Astrocyte (in vitro differentiated cells and primary cell): ENCODE measurements around the gene PACRG.

ENCODE experiments used
- EZH2 ChIP-seq: IDR thresholded peaks from 2 replicates; pipeline ENCODE4 v1.6.1; 2012; ENCODE audit warnings: mild to moderate bottlenecking, low read length, inconsistent platforms; ENCODE audit not compliant: insufficient read depth
- TF ChIP-seq, protein P1 (sequence below): IDR thresholded peaks from 2 replicates; pipeline ENCODE4 v1.5.1; 2011; ENCODE audit warnings: low read depth, mild to moderate bottlenecking, inconsistent platforms, low read length, moderate library complexity; ENCODE audit not compliant: insufficient read depth

DNA sequence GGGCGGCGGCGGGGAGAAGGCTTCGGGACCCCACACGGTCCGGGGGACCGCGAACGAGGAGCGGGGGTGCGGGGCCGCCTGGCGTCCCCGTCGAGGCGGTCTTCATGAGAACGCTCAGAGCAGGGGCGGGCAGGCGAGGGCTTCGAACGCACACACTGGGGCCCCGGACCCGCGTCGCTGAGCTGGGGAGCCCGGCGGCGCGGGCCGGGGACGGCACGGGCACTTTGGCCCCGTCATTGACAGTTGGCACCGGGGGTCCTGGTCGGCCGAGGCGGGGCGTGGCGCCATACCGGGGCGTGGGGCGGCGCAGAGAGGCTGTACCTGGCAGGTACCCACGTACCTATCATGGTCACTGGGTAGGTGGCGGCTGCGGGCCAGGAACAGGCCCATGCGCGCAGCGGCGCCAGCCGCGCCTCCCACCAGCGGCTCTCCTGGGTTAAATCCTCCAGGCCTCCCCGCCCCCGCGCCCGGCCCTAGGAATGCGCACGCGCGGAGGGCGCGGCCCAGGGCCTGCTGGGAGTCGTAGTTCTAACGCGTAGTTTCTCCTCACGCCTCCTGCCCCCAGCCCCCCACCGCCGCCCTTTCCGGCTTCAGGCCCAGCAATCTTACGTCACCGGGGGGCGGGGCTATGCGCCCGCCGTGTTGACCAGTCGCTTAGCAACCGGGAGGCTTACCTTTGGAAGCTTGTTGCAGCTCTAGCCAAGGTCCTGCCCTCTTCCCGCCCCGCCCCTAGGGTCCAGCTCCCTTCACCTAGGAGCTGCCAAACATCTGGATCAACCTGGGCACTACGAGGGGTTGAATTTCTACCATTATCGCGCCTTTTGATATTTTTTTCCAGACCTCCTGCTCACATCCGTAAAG is at the start of gene PACRG, which contains the start of gene PRKN:
- TF ChIP-seq, protein P1, sequence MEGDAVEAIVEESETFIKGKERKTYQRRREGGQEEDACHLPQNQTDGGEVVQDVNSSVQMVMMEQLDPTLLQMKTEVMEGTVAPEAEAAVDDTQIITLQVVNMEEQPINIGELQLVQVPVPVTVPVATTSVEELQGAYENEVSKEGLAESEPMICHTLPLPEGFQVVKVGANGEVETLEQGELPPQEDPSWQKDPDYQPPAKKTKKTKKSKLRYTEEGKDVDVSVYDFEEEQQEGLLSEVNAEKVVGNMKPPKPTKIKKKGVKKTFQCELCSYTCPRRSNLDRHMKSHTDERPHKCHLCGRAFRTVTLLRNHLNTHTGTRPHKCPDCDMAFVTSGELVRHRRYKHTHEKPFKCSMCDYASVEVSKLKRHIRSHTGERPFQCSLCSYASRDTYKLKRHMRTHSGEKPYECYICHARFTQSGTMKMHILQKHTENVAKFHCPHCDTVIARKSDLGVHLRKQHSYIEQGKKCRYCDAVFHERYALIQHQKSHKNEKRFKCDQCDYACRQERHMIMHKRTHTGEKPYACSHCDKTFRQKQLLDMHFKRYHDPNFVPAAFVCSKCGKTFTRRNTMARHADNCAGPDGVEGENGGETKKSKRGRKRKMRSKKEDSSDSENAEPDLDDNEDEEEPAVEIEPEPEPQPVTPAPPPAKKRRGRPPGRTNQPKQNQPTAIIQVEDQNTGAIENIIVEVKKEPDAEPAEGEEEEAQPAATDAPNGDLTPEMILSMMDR: no peak
- TF ChIP-seq EZH2: no peak
